Spleen (tissue), 11 donors: Measurements from ENCODE around the gene RGS8. TPM values are rescaled to one million over a fixed set of nuclear protein-coding genes. Genes with fewer than 3 reads are reported as not detected.

Source experiments
- DNase-seq: peaks from one replicate; pipeline ENCODE4 v3.0.0-alpha.2; 2020
- H3K27ac ChIP-seq, 8 donors: fragments of 200-600 bp; sonication (generic) in 7 of 8; 1 replicate in 4 of 8; 2 replicates in 4 of 8; pipeline versions ENCODE4 v1.5.0 to v1.8.0; 2016 to 2021; ENCODE audit warnings: inconsistent platforms in 4 of 8, mild to moderate bottlenecking in 4 of 8, moderate library complexity in 1 of 8
- H3K27me3 ChIP-seq, 7 donors: fragments of 200-600 bp; sonication (generic) in 6 of 7; replicated peaks in 1 of 7; 1 replicate in 4 of 7; 2 replicates in 3 of 7; pipeline versions ENCODE4 v1.5.0 to v1.8.0; 2016 to 2021; ENCODE audit warnings: inconsistent platforms in 3 of 7, mild to moderate bottlenecking in 1 of 7
- H3K36me3 ChIP-seq, 6 donors: fragments of 200-600 bp; sonication (generic) in 5 of 6; 1 replicate in 4 of 6; 2 replicates in 2 of 6; pipeline versions ENCODE4 v1.5.0 to v1.8.0; 2016 to 2021; ENCODE audit warnings: inconsistent platforms in 2 of 6
- H3K4me1 ChIP-seq, 6 donors: fragments of 200-600 bp; sonication (generic) in 5 of 6; 1 replicate in 3 of 6; 2 replicates in 3 of 6; pipeline versions ENCODE4 v1.5.0 to v1.8.0; 2016 to 2021; ENCODE audit warnings: inconsistent platforms in 3 of 6
- H3K4me3 ChIP-seq, 8 donors: fragments of 200-600 bp; sonication (generic) in 7 of 8; 1 replicate in 4 of 8; 2 replicates in 4 of 8; pipeline versions ENCODE4 v1.5.0 to v1.8.0; 2016 to 2021; ENCODE audit warnings: inconsistent platforms in 4 of 8, mild to moderate bottlenecking in 4 of 8, moderate library complexity in 2 of 8
- H3K9me3 ChIP-seq, 8 donors: fragments of 200-600 bp; sonication (generic) in 7 of 8; 1 replicate in 4 of 8; 2 replicates in 4 of 8; pipeline versions ENCODE4 v1.5.0 to v1.8.0; 2016 to 2021; ENCODE audit warnings: inconsistent platforms in 4 of 8
- CTCF ChIP-seq, 11 experiments: fragments of 200-600 bp in 7 of 11; fragments of 450-650 bp in 4 of 11; sonication (generic) in 4 of 11; IDR thresholded peaks in 8 of 11; conservative IDR thresholded peaks in 3 of 11; 1 replicate in 7 of 11; 2 replicates in 4 of 11; pipeline versions ENCODE4 v1.4.0 to v1.8.0; 2016 to 2021; ENCODE audit warnings: antibody characterized with exemption in 11 of 11, inconsistent platforms in 4 of 11, mild to moderate bottlenecking in 1 of 11
- POLR2A ChIP-seq, 3 donors: fragments of 450-650 bp; IDR thresholded peaks; one replicate each; pipeline ENCODE4 v1.5.1; 2017; ENCODE audit warnings: antibody characterized with exemption in 3 of 3, mild to moderate bottlenecking in 1 of 3
- POLR2AphosphoS5 ChIP-seq, 3 donors: sonication (generic); formaldehyde crosslinking; IDR thresholded peaks; one replicate each; pipeline ENCODE4 v1.5.1; 2017; ENCODE audit warnings: antibody characterized with exemption in 3 of 3
- WGBS, 5 donors: extraction: QIAGEN DNeasy Blood & Tissue Kit in 3 of 5; methylation state at CpG; one replicate each; pipeline versions ENCODE4 v1.1.5 to v1.1.7; 2013 to 2018; 5-methylcytosine and 5-hydroxymethylcytosine counted together
- intact Hi-C: fragments of 100-400 bp; cut with DNase I; formaldehyde crosslinking; loops from one replicate; pipeline ENCODE4 v1.15.0; 2023; ENCODE audit warnings: low total_unique reads
- polyA plus RNA-seq, 3 donors: library from polyadenylated mRNA; stranded (reverse); fragments of 200-250 nt; gene quantifications; one replicate each; pipeline ENCODE4 v1.2.1, GENCODE V29; 2013
- total RNA-seq, 7 donors: library from RNA; depleted of rRNA in 3 of 7; stranded (reverse); fragments of >200 nt in 3 of 7; fragmentation: NEBNext Ultra II Directional in 4 of 7; extraction: Animal tissue kit (Norgen Biotek cat#: 25700) in 4 of 7; gene quantifications; one replicate each; pipeline versions ENCODE4 v1.1.0 to v1.2.1, GENCODE V29; 2016 to 2021
- donor health status: healthy with polysubstance abuse.
- donor health status: DM: no; HTN: no; CAD: no; lungs with moderate emphysema.
- donor health status: DM: no; HTN: no; CAD: no.
- donor health status: Bipolar disorder and iron deficiency.
- donor health status: healthy.
- donor health status: DM: no; HTN: no; CAD: no.
- donor health status: DM: yes; HTN: yes; CAD: no.

RGS8 gene
- total and polyA plus RNA-seq, 10 donors, result 0.09 to 0.11 TPM; not detected in 8

GRCh38 chr1:182651339-182651724 lies 33.1 kb downstream of the RGS8 start:
- 58 to 84% (median 80%) methylated on average over 3 of the region's 3 CpGs for WGBS, 5 donors
- no peak overlapping the region for H3K27ac ChIP-seq
- no peaks in the 10 kb centered on the region for H3K9me3 ChIP-seq
- H3K4me1 ChIP-seq, result peaks cover 0 to 7% (median 1%) of the 10 kb centered on the region in 6 donors
- intact Hi-C loops, result no loop called here
- H3K27me3 ChIP-seq, result no peaks in the 10 kb centered on the region
- no peaks in the 10 kb centered on the region for H3K36me3 ChIP-seq
- DNase-seq, result no peak
- TF ChIP-seq CTCF (IDR thresholded peaks at IDR 0.05 in 8 of 11, conservative IDR thresholded peaks at IDR 0.05 in 3 of 11) (no peak), POLR2AphosphoS5 (IDR thresholded peaks at IDR 0.05) (no peak), POLR2A (IDR thresholded peaks at IDR 0.05) (no peak)
- no peak overlapping the region for H3K4me3 ChIP-seq

GRCh38 chr1:182650678-182651338 lies 33.6 kb downstream of the RGS8 start:
- Histone ChIP-seq H3K9me3 (no peaks in the 10 kb centered on the region), H3K4me1 (peaks cover 0 to 7% (median 1%) of the 10 kb centered on the region in 6 donors), H3K27ac (no peak overlapping the region), H3K27me3 (no peaks in the 10 kb centered on the region), H3K36me3 (no peaks in the 10 kb centered on the region), H3K4me3 (no peak overlapping the region)
- TF ChIP-seq CTCF (IDR thresholded peaks at IDR 0.05 in 8 of 11, conservative IDR thresholded peaks at IDR 0.05 in 3 of 11) (no peak), POLR2AphosphoS5 (IDR thresholded peaks at IDR 0.05) (no peak), POLR2A (IDR thresholded peaks at IDR 0.05) (no peak)
- intact Hi-C loops, result no loop called here
- no peak for DNase-seq
- WGBS, 5 donors, result 74 to 82% (median 80%) methylated on average over 6 of the region's 6 CpGs

GRCh38 chr1:182649041-182649440 lies 35.3 kb downstream of the RGS8 start:
- no peaks in the 10 kb centered on the region for H3K36me3 ChIP-seq
- WGBS, 5 donors, result 76 to 84% (median 82%) methylated on average over 7 of the region's 7 CpGs
- H3K4me3 ChIP-seq, result no peak overlapping the region
- TF ChIP-seq POLR2A (IDR thresholded peaks at IDR 0.05), result no peak
- TF ChIP-seq POLR2AphosphoS5 (IDR thresholded peaks at IDR 0.05), result no peak
- no peak for TF ChIP-seq CTCF (IDR thresholded peaks at IDR 0.05 in 8 of 11, conservative IDR thresholded peaks at IDR 0.05 in 3 of 11)
- no peaks in the 10 kb centered on the region for H3K4me1 ChIP-seq
- H3K27ac ChIP-seq, result no peak overlapping the region
- H3K27me3 ChIP-seq, result no peaks in the 10 kb centered on the region
- DNase-seq, result no peak
- no peaks in the 10 kb centered on the region for H3K9me3 ChIP-seq
- intact Hi-C loops, result no loop called here

GRCh38 chr1:182646739-182647138 lies 37.6 kb downstream of the RGS8 start:
- Histone ChIP-seq H3K36me3 (no peaks in the 10 kb centered on the region), H3K9me3 (no peaks in the 10 kb centered on the region), H3K4me1 (no peaks in the 10 kb centered on the region), H3K4me3 (no peak overlapping the region), H3K27ac (no peak overlapping the region), H3K27me3 (no peaks in the 10 kb centered on the region)
- intact Hi-C loops, result no loop called here
- TF ChIP-seq POLR2AphosphoS5 (IDR thresholded peaks at IDR 0.05) (no peak), POLR2A (IDR thresholded peaks at IDR 0.05) (no peak), CTCF (IDR thresholded peaks at IDR 0.05 in 8 of 11, conservative IDR thresholded peaks at IDR 0.05 in 3 of 11) (no peak)
- WGBS, 5 donors, result 76 to 84% (median 83%) methylated on average over 2 of the region's 2 CpGs
- DNase-seq, result no peak
